ENCODE results near the gene IDE. TPM values are rescaled to one million over a fixed set of nuclear protein-coding genes. Genes with fewer than 3 reads are reported as not detected.

The IDE gene
- total and polyA plus RNA-seq, 2 donors (not counting 3 experiments of a cell fraction or from before 2014, with no cell fraction given), result 10.7 to 52.6 TPM

DNA sequence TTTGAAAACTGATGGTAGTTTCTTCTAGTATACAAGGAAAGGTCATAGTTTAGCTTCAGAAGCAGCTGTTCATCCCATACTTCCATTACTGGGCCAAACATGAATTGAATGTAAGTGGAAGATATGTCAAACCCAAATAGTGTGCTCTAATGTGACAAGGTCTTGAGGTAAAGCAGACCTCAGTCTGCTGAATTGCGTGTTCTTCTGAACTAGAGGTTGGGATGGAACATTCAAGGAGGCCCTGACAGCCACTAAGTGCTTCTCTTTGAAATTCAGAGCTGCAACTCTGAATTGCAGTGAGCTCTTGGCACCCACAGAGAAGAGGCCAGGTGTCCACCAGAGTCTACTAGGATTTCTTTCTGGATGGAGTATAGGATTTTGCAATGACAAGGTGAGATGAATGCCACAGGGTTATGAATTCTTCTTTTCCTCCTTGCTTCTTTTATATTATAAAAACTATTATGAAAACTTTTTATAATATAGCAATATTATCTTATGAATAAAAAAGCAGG lies 98.5 kb downstream of the IDE start:
- CTCF ChIA-PET, result no interaction called here
- no peaks in the 10 kb centered on the region for H3K4me1 ChIP-seq (ENCODE audit: control insufficient read depth, extremely low read depth, insufficient read depth, low read length)
- intact Hi-C loops (cut with micrococcal nuclease) (no loop called here), dilution Hi-C loops (cut with MboI; ENCODE audit: extremely low pct_ligation_motif_present, low sequenced_read_pairs) (no loop called here)
- POLR2A ChIA-PET, result no interaction called here
- H3K36me3 ChIP-seq (ENCODE audit: control insufficient read depth in 2 of 2, extremely low read depth in 1 of 2, insufficient read depth in 2 of 2, low read length in 2 of 2), result peaks cover 7 to 18% of the 10 kb centered on the region in 2 experiments
- no peak for DNase-seq (ENCODE audit: low read depth, low spot score)
- no peaks in the 10 kb centered on the region for H4K20me1 ChIP-seq (replicated peaks; ENCODE audit: control insufficient read depth, extremely low read depth, insufficient read depth, low read length)
- no peak for TF ChIP-seq FOS (IDR thresholded peaks at IDR 0.05; ENCODE audit: borderline replicate concordance, insufficient read depth, low read length)
- no peak for TF ChIP-seq EZH2 (IDR thresholded peaks at IDR 0.05; ENCODE audit: borderline replicate concordance, low read depth, low read length, severe bottlenecking)
- no peak overlapping the region for H2AFZ ChIP-seq (ENCODE audit: low read depth, low read length)
- H3K4me3 ChIP-seq (replicated peaks in 1 of 3; ENCODE audit: insufficient read depth in 1 of 3, low read depth in 1 of 3, low read length in 3 of 3), result no peak overlapping the region
- H3K79me2 ChIP-seq (ENCODE audit: control insufficient read depth, insufficient read depth, low read length), result no peaks in the 10 kb centered on the region
- H3K27ac ChIP-seq (ENCODE audit: insufficient read depth, low read depth, low read length), result no peak overlapping the region
- no peak for FAIRE-seq
- H3K9ac ChIP-seq (replicated peaks; ENCODE audit: extremely low read depth, insufficient read depth, low read length), result no peak overlapping the region
- H3K27me3 ChIP-seq (ENCODE audit: control insufficient read depth in 2 of 2, insufficient read depth in 2 of 2, low read length in 2 of 2), result no peaks in the 10 kb centered on the region
- H3K9me1 ChIP-seq (replicated peaks; ENCODE audit: control insufficient read depth, extremely low read depth, insufficient read depth, low read length), result no peaks in the 10 kb centered on the region
- H3K9me3 ChIP-seq (replicated peaks; ENCODE audit: control insufficient read depth, insufficient read depth, low read length), result no peaks in the 10 kb centered on the region
- H3K4me2 ChIP-seq (ENCODE audit: insufficient read depth, low read length), result no peak overlapping the region
- BruUV-seq (replicated peaks), result no TSS peak

DNA sequence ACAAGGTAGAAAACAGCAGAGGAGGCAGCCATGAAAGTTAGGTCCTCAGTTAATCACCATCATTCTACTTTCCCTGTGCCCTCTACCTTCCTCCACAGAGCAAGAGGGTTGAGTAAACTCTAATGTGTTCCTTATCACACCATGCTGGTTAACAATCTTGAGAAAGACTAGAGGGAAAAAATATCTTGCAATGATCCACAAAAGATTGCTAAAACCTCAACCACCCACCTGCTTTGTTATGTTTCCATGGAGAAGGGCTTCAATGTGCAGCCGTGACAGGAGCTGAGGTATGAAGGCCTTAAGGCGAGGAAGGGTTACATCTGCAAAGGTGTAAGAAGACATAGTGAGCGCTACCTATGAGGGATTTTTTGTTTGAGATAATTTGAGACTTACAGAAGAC lies 103.9 kb downstream of the IDE start:
- CTCF ChIA-PET, result no interaction called here
- TF ChIP-seq FOS (IDR thresholded peaks at IDR 0.05; ENCODE audit: borderline replicate concordance, insufficient read depth, low read length) (no peak), EZH2 (IDR thresholded peaks at IDR 0.05; ENCODE audit: borderline replicate concordance, low read depth, low read length, severe bottlenecking) (no peak), GATA2 (IDR thresholded peaks at IDR 0.05; ENCODE audit: insufficient read depth, insufficient read length, low read depth, low read length) (no peak), MYC (IDR thresholded peaks at IDR 0.05; ENCODE audit: low read depth, low read length) (no peak), POLR2AphosphoS5 (IDR thresholded peaks at IDR 0.05; ENCODE audit: insufficient read depth, low read depth, low read length) (no peak), POLR2A (IDR thresholded peaks at IDR 0.05; ENCODE audit: low read depth, low read length) (no peak), JUN (IDR thresholded peaks at IDR 0.05; ENCODE audit: borderline replicate concordance, insufficient read depth, insufficient read length, low read depth) (no peak)
- TF ChIP-seq, protein P1, sequence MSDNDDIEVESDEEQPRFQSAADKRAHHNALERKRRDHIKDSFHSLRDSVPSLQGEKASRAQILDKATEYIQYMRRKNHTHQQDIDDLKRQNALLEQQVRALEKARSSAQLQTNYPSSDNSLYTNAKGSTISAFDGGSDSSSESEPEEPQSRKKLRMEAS (IDR thresholded peaks at IDR 0.05; ENCODE audit: insufficient read depth, insufficient read length), result no peak
- TF ChIP-seq, protein P2, sequence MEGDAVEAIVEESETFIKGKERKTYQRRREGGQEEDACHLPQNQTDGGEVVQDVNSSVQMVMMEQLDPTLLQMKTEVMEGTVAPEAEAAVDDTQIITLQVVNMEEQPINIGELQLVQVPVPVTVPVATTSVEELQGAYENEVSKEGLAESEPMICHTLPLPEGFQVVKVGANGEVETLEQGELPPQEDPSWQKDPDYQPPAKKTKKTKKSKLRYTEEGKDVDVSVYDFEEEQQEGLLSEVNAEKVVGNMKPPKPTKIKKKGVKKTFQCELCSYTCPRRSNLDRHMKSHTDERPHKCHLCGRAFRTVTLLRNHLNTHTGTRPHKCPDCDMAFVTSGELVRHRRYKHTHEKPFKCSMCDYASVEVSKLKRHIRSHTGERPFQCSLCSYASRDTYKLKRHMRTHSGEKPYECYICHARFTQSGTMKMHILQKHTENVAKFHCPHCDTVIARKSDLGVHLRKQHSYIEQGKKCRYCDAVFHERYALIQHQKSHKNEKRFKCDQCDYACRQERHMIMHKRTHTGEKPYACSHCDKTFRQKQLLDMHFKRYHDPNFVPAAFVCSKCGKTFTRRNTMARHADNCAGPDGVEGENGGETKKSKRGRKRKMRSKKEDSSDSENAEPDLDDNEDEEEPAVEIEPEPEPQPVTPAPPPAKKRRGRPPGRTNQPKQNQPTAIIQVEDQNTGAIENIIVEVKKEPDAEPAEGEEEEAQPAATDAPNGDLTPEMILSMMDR (IDR thresholded peaks at IDR 0.05; ENCODE audit: extremely low read depth in 1 of 2, insufficient read depth in 1 of 2, low read depth in 1 of 2, low read length in 2 of 2), result no peak
- H3K4me3 ChIP-seq (replicated peaks in 1 of 3; ENCODE audit: insufficient read depth in 1 of 3, low read depth in 1 of 3, low read length in 3 of 3), result no peak overlapping the region
- FAIRE-seq (peak; percentile 24), DNase-seq (ENCODE audit: low read depth, low spot score) (no peak)
- no peaks in the 10 kb centered on the region for H3K9me3 ChIP-seq (replicated peaks; ENCODE audit: control insufficient read depth, insufficient read depth, low read length)
- POLR2A ChIA-PET, result no interaction called here
- no peak overlapping the region for H3K4me2 ChIP-seq (ENCODE audit: insufficient read depth, low read length)
- H3K27me3 ChIP-seq (ENCODE audit: control insufficient read depth in 2 of 2, insufficient read depth in 2 of 2, low read length in 2 of 2), result no peaks in the 10 kb centered on the region
- H3K36me3 ChIP-seq (ENCODE audit: control insufficient read depth in 2 of 2, extremely low read depth in 1 of 2, insufficient read depth in 2 of 2, low read length in 2 of 2), result peaks cover 10 to 14% of the 10 kb centered on the region in 2 experiments
- no peaks in the 10 kb centered on the region for H4K20me1 ChIP-seq (replicated peaks; ENCODE audit: control insufficient read depth, extremely low read depth, insufficient read depth, low read length)
- no TSS peak for BruUV-seq (replicated peaks)
- intact Hi-C loops (cut with micrococcal nuclease) (no loop called here), dilution Hi-C loops (cut with MboI; ENCODE audit: extremely low pct_ligation_motif_present, low sequenced_read_pairs) (no loop called here)
- no peak overlapping the region for H2AFZ ChIP-seq (ENCODE audit: low read depth, low read length)
- H3K4me1 ChIP-seq (ENCODE audit: control insufficient read depth, extremely low read depth, insufficient read depth, low read length), result no peaks in the 10 kb centered on the region
- no peaks in the 10 kb centered on the region for H3K9me1 ChIP-seq (replicated peaks; ENCODE audit: control insufficient read depth, extremely low read depth, insufficient read depth, low read length)
- no peaks in the 10 kb centered on the region for H3K79me2 ChIP-seq (ENCODE audit: control insufficient read depth, insufficient read depth, low read length)
- no peak overlapping the region for H3K9ac ChIP-seq (replicated peaks; ENCODE audit: extremely low read depth, insufficient read depth, low read length)
- H3K27ac ChIP-seq (ENCODE audit: insufficient read depth, low read depth, low read length), result no peak overlapping the region
